Astrocyte of the cerebellum (primary cell): ENCODE results near the gene LCORL.

Source experiments
- DNase-seq: peaks from one replicate; pipeline ENCODE4 v3.0.0-alpha.2; 2011; ENCODE audit warnings: low read depth
- H3K4me3 ChIP-seq: 2 replicates; pipeline ENCODE4 v1.5.1; 2011; ENCODE audit warnings: mild to moderate bottlenecking, low read depth, low read length, moderate library complexity
- in situ Hi-C: cut with HindIII; loops from 2 replicates; pipeline ENCODE4 v1.10.0; 2017; ENCODE audit warnings: low sequenced_read_pairs
- TF ChIP-seq, protein P1 (sequence below): IDR thresholded peaks from 2 replicates; pipeline ENCODE4 v1.5.1; 2012; ENCODE audit warnings: low read length, low read depth, moderate library complexity, mild to moderate bottlenecking; ENCODE audit errors: missing control alignments

The LCORL gene

DNA sequence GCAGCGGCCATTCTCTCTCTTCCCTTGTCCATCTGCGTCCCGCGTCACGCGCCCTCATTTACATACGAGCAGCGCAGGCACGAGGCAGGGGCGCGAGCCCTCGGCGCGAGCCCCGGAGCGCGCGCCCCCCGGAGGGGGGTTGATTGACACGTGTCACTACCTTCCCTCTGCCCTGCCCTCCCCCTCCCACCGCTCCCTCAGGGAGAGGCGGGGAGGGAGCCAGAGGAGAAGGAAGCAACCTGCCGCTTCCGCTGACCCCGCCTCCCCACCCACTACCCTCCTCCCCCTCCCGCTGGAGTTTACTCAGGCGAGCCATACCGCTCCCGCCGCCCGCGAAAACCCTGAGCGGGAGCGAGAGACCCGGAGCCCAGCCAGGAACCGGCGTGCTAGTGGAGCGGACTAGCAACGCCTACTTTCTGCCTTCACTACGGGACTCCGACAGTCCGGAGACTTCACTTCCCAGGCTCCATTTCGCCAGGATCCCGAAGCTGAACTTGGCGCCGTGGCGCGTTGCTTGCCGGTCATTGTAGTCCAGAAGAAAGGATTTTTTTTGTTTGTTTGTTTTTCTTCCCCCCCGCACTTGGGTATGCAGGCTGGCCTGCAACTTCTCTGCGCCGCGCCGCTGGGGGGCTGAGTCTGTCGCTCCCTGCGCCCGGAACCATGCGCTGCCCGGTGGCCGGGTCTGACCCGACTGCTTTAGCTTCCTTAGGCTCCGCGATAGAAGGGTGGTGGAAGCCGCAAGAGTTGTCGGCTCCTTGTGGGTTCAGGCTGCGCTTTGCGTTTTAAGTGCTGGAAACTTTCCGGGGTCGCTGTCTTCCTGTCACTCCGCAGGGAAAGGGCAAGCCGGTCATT lies at the start of gene LCORL:
TSS of gene LCORL (minus strand) at position 36 of the 852 bp plus-strand sequence. CDS start at position 32, 4 bp downstream.
- H3K4me3 ChIP-seq: peak within 1 kb of the TSS; percentile 75
- TF ChIP-seq, protein P1, sequence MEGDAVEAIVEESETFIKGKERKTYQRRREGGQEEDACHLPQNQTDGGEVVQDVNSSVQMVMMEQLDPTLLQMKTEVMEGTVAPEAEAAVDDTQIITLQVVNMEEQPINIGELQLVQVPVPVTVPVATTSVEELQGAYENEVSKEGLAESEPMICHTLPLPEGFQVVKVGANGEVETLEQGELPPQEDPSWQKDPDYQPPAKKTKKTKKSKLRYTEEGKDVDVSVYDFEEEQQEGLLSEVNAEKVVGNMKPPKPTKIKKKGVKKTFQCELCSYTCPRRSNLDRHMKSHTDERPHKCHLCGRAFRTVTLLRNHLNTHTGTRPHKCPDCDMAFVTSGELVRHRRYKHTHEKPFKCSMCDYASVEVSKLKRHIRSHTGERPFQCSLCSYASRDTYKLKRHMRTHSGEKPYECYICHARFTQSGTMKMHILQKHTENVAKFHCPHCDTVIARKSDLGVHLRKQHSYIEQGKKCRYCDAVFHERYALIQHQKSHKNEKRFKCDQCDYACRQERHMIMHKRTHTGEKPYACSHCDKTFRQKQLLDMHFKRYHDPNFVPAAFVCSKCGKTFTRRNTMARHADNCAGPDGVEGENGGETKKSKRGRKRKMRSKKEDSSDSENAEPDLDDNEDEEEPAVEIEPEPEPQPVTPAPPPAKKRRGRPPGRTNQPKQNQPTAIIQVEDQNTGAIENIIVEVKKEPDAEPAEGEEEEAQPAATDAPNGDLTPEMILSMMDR: no peak
- in situ Hi-C loops: no loop called here
- peak; percentile 92 for DNase-seq

DNA sequence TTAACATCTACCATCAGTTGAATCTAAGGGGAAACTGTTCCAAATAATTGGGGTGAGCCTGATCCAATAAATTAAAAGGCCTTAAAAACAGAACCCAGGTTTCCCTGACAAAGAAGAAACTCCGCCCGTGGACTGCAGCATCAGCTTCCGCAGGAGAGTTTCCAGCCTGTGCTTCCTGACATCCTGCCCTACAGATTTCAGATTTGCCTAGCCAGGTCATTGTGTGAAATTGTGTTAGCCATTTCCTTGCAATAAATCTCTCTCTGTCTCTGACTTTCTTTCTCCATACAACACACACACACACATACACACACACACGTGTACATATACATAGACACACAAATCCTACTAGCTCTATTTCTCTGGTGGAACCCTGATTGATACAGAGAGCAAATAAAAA lies 48.3 kb upstream of the LCORL start:
- in situ Hi-C loops: no loop called here

GRCh38 chr4:18067031-18067430 lies 45.5 kb upstream of the LCORL start:
- in situ Hi-C loops: no loop called here
- no peak overlapping the region for H3K4me3 ChIP-seq
- TF ChIP-seq, protein P1: no peak
- DNase-seq: no peak

More for the DNA sequence above, 48.3 kb upstream of the LCORL start:
- H3K4me3 ChIP-seq: no peak overlapping the region
- TF ChIP-seq, protein P1: no peak
- DNase-seq: no peak

- in situ Hi-C loops: no loop called here
- H3K4me3 ChIP-seq: no peak overlapping the region
- TF ChIP-seq, protein P1: no peak
- DNase-seq: no peak
Observed at GRCh38 chr4:18063079-18063478, 41.5 kb upstream of the LCORL start.

DNA sequence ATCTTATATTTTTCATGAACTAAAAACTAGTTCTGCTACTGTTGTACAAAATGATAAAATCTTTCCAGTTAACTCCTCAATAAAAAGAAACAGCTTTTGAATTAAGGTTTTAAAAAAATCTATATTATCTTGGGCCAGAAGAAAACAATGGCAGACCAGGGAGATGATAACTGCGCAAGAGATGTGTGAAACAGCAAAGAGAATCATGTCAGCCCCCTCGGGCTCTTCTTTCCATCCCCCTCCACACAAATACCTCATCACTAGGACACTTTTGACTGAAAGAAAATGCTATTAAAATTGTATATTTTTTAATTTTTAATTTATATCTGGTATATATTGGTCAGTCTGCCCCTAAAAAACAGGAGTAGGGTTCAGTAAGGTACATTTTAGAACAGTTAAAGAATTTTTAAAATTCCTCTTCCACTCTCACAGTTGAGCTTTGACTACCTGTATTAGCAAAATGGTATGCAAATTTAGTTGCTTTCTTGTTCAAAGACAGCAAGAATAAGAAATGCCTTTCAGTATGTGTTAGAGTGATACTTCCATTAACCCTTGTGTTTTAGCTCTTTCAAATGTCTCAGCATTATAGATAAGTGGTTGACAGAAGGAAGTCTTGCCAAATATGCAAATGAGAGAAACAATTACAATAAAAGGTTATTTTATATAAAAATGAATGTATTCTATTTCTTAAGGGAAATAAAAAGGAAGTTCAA lies 36.4 kb upstream of the LCORL start:
- in situ Hi-C loops: no loop called here
- DNase-seq: no peak
- no peak overlapping the region for H3K4me3 ChIP-seq
- TF ChIP-seq, protein P1: no peak

DNA sequence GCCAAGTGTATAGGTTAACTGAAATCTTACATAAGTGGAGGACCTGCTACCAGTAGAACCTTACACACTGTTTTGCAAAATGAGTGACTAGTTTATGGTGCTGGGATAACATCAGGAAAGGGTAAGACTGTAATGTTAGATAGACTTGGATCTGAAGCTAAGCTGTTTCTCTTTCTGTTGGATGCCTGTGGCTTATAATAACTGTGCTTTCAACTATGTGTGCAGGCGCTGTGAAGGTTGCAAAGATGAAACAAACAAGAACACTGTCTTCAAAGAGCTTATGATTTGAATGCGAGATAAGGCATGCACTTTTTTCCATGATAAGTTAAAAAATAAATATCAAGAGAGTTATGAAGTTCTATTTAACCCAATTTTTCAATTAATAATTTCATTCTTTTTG lies 34.5 kb upstream of the LCORL start:
- no peak overlapping the region for H3K4me3 ChIP-seq
- TF ChIP-seq, protein P1: no peak
- no peak for DNase-seq
- in situ Hi-C loops: no loop called here
